HL-60 (cell line): Measurements from ENCODE around the gene SPON1.

Experiments used
- DNase-seq, 2 experiments: peaks; one replicate each; pipeline ENCODE4 v3.0.0-alpha.2; 2010 to 2020; ENCODE audit warnings: low read depth in 1 of 2, low spot score in 1 of 2
- H3K27ac ChIP-seq: fragments of 250-450 bp; sonication (Bioruptor Pico); replicated peaks from 2 replicates; pipeline ENCODE4 v1.5.1; 2020; ENCODE audit warnings: mild to moderate bottlenecking, moderate library complexity
- H3K27me3 ChIP-seq: fragments of 250-450 bp; sonication (Bioruptor Pico); 2 replicates; pipeline ENCODE4 v1.5.1; 2021; ENCODE audit warnings: mild to moderate bottlenecking, moderate library complexity; ENCODE audit not compliant: insufficient read depth, poor library complexity, severe bottlenecking
- H3K4me3 ChIP-seq: replicated peaks from 2 replicates; pipeline ENCODE4 v1.5.1; 2011; ENCODE audit warnings: mild to moderate bottlenecking, control low read depth, low read length; ENCODE audit not compliant: insufficient read depth
- GABPA ChIP-seq: IDR thresholded peaks from 2 replicates; pipeline ENCODE4 v1.6.1; 2012; ENCODE audit warnings: low read depth
- POLR2AphosphoS5 ChIP-seq: IDR thresholded peaks from 2 replicates; pipeline ENCODE4 v1.6.1; 2012; ENCODE audit warnings: low read depth
- SPI1 ChIP-seq: IDR thresholded peaks from 2 replicates; pipeline ENCODE4 v1.6.1; 2012; ENCODE audit warnings: low read depth, mild to moderate bottlenecking, borderline replicate concordance
- TF ChIP-seq, protein P1 (sequence below): IDR thresholded peaks from one replicate; pipeline ENCODE4 v1.5.1; 2011; ENCODE audit warnings: low read length, control low read depth, inconsistent platforms; ENCODE audit not compliant: insufficient read depth
- TF ChIP-seq, protein P2 (sequence below): IDR thresholded peaks from 2 replicates; pipeline ENCODE4 v1.6.1; 2012; ENCODE audit warnings: low read depth; ENCODE audit not compliant: insufficient replicate concordance

The SPON1 gene

DNA sequence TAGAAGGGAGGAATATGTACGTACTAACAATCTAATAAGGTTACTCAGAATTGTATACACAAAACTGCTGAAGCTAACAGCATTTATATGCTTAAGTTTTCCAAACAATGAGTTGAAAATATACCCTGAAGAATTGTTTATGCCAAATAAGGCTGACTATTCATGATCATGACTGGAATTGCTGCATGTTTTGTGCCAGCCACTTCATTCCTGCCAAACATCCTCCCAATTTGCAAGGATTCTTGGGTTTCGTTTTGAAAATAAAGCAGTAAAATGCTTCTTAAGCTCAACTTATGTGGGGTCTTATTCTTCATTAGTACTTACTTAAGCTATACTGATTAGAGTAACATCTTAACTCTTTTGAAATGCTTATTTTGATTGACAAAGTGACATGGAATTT, 149.0 kb downstream of the SPON1 start:
- TF ChIP-seq GABPA (no peak), POLR2AphosphoS5 (no peak), SPI1 (no peak)
- TF ChIP-seq, protein P1, sequence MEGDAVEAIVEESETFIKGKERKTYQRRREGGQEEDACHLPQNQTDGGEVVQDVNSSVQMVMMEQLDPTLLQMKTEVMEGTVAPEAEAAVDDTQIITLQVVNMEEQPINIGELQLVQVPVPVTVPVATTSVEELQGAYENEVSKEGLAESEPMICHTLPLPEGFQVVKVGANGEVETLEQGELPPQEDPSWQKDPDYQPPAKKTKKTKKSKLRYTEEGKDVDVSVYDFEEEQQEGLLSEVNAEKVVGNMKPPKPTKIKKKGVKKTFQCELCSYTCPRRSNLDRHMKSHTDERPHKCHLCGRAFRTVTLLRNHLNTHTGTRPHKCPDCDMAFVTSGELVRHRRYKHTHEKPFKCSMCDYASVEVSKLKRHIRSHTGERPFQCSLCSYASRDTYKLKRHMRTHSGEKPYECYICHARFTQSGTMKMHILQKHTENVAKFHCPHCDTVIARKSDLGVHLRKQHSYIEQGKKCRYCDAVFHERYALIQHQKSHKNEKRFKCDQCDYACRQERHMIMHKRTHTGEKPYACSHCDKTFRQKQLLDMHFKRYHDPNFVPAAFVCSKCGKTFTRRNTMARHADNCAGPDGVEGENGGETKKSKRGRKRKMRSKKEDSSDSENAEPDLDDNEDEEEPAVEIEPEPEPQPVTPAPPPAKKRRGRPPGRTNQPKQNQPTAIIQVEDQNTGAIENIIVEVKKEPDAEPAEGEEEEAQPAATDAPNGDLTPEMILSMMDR, result no peak
- TF ChIP-seq, protein P2, sequence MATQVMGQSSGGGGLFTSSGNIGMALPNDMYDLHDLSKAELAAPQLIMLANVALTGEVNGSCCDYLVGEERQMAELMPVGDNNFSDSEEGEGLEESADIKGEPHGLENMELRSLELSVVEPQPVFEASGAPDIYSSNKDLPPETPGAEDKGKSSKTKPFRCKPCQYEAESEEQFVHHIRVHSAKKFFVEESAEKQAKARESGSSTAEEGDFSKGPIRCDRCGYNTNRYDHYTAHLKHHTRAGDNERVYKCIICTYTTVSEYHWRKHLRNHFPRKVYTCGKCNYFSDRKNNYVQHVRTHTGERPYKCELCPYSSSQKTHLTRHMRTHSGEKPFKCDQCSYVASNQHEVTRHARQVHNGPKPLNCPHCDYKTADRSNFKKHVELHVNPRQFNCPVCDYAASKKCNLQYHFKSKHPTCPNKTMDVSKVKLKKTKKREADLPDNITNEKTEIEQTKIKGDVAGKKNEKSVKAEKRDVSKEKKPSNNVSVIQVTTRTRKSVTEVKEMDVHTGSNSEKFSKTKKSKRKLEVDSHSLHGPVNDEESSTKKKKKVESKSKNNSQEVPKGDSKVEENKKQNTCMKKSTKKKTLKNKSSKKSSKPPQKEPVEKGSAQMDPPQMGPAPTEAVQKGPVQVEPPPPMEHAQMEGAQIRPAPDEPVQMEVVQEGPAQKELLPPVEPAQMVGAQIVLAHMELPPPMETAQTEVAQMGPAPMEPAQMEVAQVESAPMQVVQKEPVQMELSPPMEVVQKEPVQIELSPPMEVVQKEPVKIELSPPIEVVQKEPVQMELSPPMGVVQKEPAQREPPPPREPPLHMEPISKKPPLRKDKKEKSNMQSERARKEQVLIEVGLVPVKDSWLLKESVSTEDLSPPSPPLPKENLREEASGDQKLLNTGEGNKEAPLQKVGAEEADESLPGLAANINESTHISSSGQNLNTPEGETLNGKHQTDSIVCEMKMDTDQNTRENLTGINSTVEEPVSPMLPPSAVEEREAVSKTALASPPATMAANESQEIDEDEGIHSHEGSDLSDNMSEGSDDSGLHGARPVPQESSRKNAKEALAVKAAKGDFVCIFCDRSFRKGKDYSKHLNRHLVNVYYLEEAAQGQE, result no peak
- no peak overlapping the region for H3K27ac ChIP-seq
- DNase-seq, result no peak

DNA sequence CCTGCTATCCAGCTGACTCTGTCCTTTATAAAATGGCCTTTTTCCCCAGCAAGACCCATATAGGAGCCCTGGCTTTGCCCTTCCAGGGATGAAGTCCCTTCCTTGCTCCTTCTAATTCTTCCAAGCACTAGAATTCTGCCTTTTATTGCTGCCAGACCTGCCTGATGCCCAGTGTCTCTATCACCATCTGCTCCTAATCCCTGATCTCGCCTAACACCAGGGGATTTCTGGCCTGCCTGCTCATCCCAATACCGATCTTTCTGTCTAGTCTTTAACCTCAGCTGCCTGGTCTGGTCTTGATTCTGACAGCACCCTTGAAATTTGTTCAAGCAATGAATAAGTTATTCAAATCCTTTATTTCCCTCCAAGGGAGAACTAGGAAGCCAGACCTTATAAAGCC, 150.2 kb downstream of the SPON1 start:
- Histone ChIP-seq H3K27ac (no peak overlapping the region), H3K4me3 (no peak overlapping the region), H3K27me3 (peaks cover 3% of the 10 kb centered on the region)
- DNase-seq, result no peak
- TF ChIP-seq SPI1, result no peak
- no peak for TF ChIP-seq GABPA
- TF ChIP-seq, protein P2, result no peak
- TF ChIP-seq POLR2AphosphoS5, result no peak
- TF ChIP-seq, protein P1, result no peak

More for the DNA sequence above, 149.0 kb downstream of the SPON1 start:
- peaks cover 3% of the 10 kb centered on the region for H3K27me3 ChIP-seq
- no peak overlapping the region for H3K4me3 ChIP-seq

DNA sequence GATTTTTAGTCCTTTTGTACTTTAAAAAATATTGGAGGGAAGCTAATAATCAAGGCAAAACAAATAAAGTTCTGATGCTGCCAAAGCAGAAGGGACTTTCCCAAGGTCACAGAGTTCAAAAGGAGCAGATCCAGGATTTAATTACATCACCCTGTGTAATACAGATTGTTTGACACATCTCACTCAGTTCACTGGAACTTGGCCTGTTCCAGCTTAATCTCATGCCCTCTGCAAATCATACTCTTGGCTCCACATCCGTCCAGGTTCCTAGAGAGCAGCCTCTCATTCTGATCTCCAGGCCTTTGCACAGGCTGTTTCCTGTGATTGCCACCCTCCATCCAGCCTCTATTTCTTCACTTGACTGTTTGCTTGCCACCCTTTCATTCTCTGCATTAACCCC, 151.7 kb downstream of the SPON1 start:
- no peak overlapping the region for H3K4me3 ChIP-seq
- TF ChIP-seq, protein P2, result no peak
- no peak for TF ChIP-seq SPI1
- TF ChIP-seq, protein P1, result no peak
- H3K27me3 ChIP-seq, result no peaks in the 10 kb centered on the region
- no peak overlapping the region for H3K27ac ChIP-seq
- no peak for DNase-seq
